Body of pancreas (tissue), 4 donors: ENCODE results near the gene RXRA. TPM values are rescaled to one million over a fixed set of nuclear protein-coding genes. Genes with fewer than 3 reads are reported as not detected.
A peak's percentile ranks its signal among the peaks of the same experiment; 100 is the strongest.

ENCODE experiments used
- ATAC-seq: fragments of 150-250 bp; one replicate; pipeline ENCODE4 v1.9.1; 2016
- DNase-seq, 4 donors: peaks; one replicate each; pipeline ENCODE4 v3.0.0-alpha.2; 2019
- H3K27ac ChIP-seq, 4 donors: fragments of 200-600 bp; sonication (generic); 1 replicate in 3 of 4; 2 replicates in 1 of 4; pipeline versions ENCODE4 v1.5.1 to v1.6.1; 2016 to 2019; ENCODE audit warnings: mild to moderate bottlenecking in 1 of 4, mixed read lengths in 1 of 4, moderate library complexity in 1 of 4
- H3K27me3 ChIP-seq, 2 donors: fragments of 200-600 bp; sonication (generic); one replicate each; pipeline ENCODE4 v1.6.0; 2016; ENCODE audit warnings: mild to moderate bottlenecking in 1 of 2
- H3K36me3 ChIP-seq, 2 donors: fragments of 200-600 bp; sonication (generic); replicated peaks in 1 of 2; 2 replicates each; pipeline ENCODE4 v1.5.1; 2016; ENCODE audit warnings: low read depth in 2 of 2; ENCODE audit not compliant: insufficient read depth in 1 of 2
- H3K4me1 ChIP-seq: fragments of 200-600 bp; sonication (generic); one replicate; pipeline ENCODE4 v1.6.0; 2016
- H3K4me3 ChIP-seq, 2 donors: fragments of 200-600 bp; sonication (generic); 1 replicate in 1 of 2; 2 replicates in 1 of 2; pipeline ENCODE4 v1.5.1; 2016 to 2019
- H3K9me3 ChIP-seq, 3 donors: fragments of 200-600 bp; sonication (generic); 1 replicate in 2 of 3; 2 replicates in 1 of 3; pipeline ENCODE4 v1.5.1; 2016
- CTCF ChIP-seq, 7 experiments: fragments of 450-650 bp in 4 of 7; fragments of 200-600 bp in 3 of 7; sonication (generic) in 3 of 7; IDR thresholded peaks; one replicate each; pipeline ENCODE4 v1.5.1; 2016 to 2019; ENCODE audit warnings: antibody characterized with exemption in 7 of 7
- POLR2A ChIP-seq, 3 donors: fragments of 450-650 bp; IDR thresholded peaks; one replicate each; pipeline ENCODE4 v1.6.1; 2016; ENCODE audit warnings: antibody characterized with exemption in 3 of 3, mild to moderate bottlenecking in 2 of 3
- WGBS, 2 donors: methylation state at CpG; one replicate each; pipeline ENCODE4 v1.1.5; 2017; 5-methylcytosine and 5-hydroxymethylcytosine counted together
- intact Hi-C: fragments of 100-400 bp; cut with DNase I; formaldehyde crosslinking; loops from one replicate; pipeline ENCODE4 v1.15.1; 2023
- total RNA-seq, 2 donors: library from RNA; depleted of rRNA; stranded (reverse); fragments of >200 nt; gene quantifications; one replicate each; pipeline ENCODE4 v1.1.0, GENCODE V29; 2016

The RXRA gene
- total RNA-seq, 2 donors from 2014 or later = 31.4 to 41.9 TPM

- DNase-seq (no peak), ATAC-seq (no peak)
- peak overlapping the region; percentile 70 to 95 (median 91) for H3K27ac ChIP-seq
- no peak overlapping the region for H3K4me3 ChIP-seq
- peaks cover 72% of the 10 kb centered on the region for H3K4me1 ChIP-seq
- TF ChIP-seq POLR2A (IDR thresholded peaks at IDR 0.05) (no peak), CTCF (IDR thresholded peaks at IDR 0.05) (no peak)
- intact Hi-C loops = no loop called here
- H3K36me3 ChIP-seq = no peaks in the 10 kb centered on the region
- WGBS, 2 donors = 87 to 90% methylated on average over 13 to 17 of the region's 17 CpGs
- no peaks in the 10 kb centered on the region for H3K27me3 ChIP-seq
- H3K9me3 ChIP-seq = no peaks in the 10 kb centered on the region
Observed at GRCh38 chr9:134373953-134374300, 47.7 kb downstream of the RXRA start.

GRCh38 chr9:134374301-134375010 lies 48.2 kb downstream of the RXRA start:
- no peak for TF ChIP-seq CTCF (IDR thresholded peaks at IDR 0.05)
- TF ChIP-seq POLR2A (IDR thresholded peaks at IDR 0.05) = no peak
- ATAC-seq = peak; percentile 51
- Histone ChIP-seq H3K27me3 (no peaks in the 10 kb centered on the region), H3K4me1 (peaks cover 76% of the 10 kb centered on the region), H3K36me3 (no peaks in the 10 kb centered on the region), H3K4me3 (no peak overlapping the region), H3K9me3 (no peaks in the 10 kb centered on the region), H3K27ac (peak overlapping the region; percentile 70 to 95 (median 91))
- 55 to 63% methylated on average over 14 to 21 of the region's 21 CpGs for WGBS, 2 donors
- peak; percentile 76 to 86 (median 77) for DNase-seq
- intact Hi-C loops = no loop called here

- WGBS, 2 donors = 12 to 16% methylated on average over 5 to 6 of the region's 6 CpGs
- Histone ChIP-seq H3K36me3 (no peaks in the 10 kb centered on the region), H3K4me3 (no peak overlapping the region), H3K27ac (peak overlapping the region; percentile 70 to 95 (median 91)), H3K9me3 (no peaks in the 10 kb centered on the region), H3K4me1 (peaks cover 76% of the 10 kb centered on the region), H3K27me3 (no peaks in the 10 kb centered on the region)
- TF ChIP-seq POLR2A (IDR thresholded peaks at IDR 0.05) = peak in 2 of 3 donors; percentile 46 to 47
- no peak for TF ChIP-seq CTCF (IDR thresholded peaks at IDR 0.05)
- peak; percentile 81 for ATAC-seq
- intact Hi-C loops = no loop called here
- peak; percentile 88 to 93 (median 92) for DNase-seq
Observed at GRCh38 chr9:134375011-134375390, 48.7 kb downstream of the RXRA start.

GRCh38 chr9:134375430-134376385 lies 49.5 kb downstream of the RXRA start:
- ATAC-seq (peak; percentile 38), DNase-seq (peak; percentile 68 to 73 (median 72))
- peak overlapping the region; percentile 70 to 95 (median 91) for H3K27ac ChIP-seq
- peak in 1 of 3 donors; percentile 12 for TF ChIP-seq POLR2A (IDR thresholded peaks at IDR 0.05)
- TF ChIP-seq CTCF (IDR thresholded peaks at IDR 0.05) = peak in 2 of 7 experiments; percentile 13 to 20
- H3K9me3 ChIP-seq = no peaks in the 10 kb centered on the region
- H3K4me3 ChIP-seq = no peak overlapping the region
- H3K27me3 ChIP-seq = no peaks in the 10 kb centered on the region
- peaks cover 81% of the 10 kb centered on the region for H3K4me1 ChIP-seq
- WGBS, 2 donors = 30 to 45% methylated on average over 32 to 38 of the region's 38 CpGs
- intact Hi-C loops = no loop called here
- H3K36me3 ChIP-seq = no peaks in the 10 kb centered on the region
